A673 (cell line): ENCODE data around the gene GPAT3.

Experiments used
- CTCF ChIP-seq: fragments of 300-800, 200-600 bp; sonication (generic); conservative IDR thresholded peaks from 2 replicates; pipeline ENCODE4 v1.5.1; 2017; ENCODE audit warnings: low read depth, mild to moderate bottlenecking, antibody characterized with exemption, low read length, moderate library complexity, mixed read lengths
- EZH2 ChIP-seq: fragments of 200-600 bp; sonication (generic); IDR thresholded peaks from 2 replicates; pipeline ENCODE4 v1.6.1; 2017; ENCODE audit warnings: borderline replicate concordance, low read depth, mild to moderate bottlenecking, mixed read lengths, antibody characterized with exemption, low read length; ENCODE audit not compliant: poor library complexity, severe bottlenecking

GRCh38 chr4:83558680-83559079 lies 22.8 kb downstream of the GPAT3 start:
- no peak for TF ChIP-seq CTCF
- no peak for TF ChIP-seq EZH2
